HG03457 (cell line): ENCODE measurements around the gene GHR.

Experiments
- ATAC-seq: cut with Tn5 transposase; IDR thresholded peaks from one replicate; pipeline ENCODE4 v1.9.1; 2021; ENCODE audit warnings: moderate number of reproducible peaks; ENCODE audit not compliant: unreplicated experiment

The GHR gene

DNA sequence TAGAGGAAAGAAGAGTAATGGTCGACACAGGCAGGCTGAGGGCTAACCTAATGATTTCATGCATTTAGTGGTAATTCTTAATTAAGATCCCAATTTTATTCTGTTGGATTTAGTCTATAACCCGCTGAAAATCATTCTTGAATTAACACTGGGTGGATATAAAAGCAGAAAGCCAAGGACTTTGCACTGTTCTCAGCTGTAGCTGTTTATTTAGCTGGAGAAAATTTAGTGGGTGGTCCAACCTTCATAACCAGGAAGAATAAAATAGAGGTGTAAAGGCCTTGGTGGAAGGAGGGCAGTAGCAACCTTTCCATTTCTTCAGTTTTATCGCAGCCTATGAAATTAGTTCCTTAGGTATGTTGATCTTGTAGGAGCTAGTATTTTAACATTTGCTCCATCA lies 92.3 kb downstream of the GHR start:
- no peak for ATAC-seq

DNA sequence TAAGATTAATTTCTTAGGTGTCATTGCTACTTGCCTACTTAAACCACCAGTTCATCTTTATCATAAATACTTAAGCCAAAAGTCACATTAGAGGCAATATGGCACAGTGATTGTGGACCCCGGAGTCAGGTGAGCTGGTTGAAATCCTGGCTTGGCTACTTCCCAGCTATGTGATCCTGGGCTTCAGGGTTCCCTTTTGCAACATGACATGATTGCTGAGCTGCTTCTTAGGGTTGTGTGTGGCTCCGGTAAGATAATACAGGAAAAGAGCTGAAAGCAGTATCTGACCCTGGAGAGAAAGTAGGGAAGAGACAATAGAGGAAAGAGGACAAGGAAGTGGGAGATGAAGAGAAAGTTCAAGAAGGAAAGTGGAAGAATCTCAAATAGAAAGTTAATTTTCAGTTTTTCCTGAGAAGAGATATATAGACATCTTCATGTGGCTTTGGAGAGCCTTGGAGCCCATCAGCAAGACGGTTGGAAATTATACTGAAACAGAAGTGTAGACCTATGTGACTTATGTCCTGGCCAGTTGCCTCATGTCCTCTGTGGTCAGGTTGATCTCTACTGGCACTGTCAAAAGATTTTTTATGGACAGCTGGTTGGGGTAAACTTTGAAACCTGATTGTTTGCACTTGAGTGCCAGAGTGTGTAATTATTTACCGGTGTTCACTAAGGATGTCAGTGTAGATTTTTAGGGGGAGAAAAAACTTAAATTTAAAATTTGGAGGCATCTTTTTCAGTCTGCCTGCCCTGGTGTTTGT lies 93.2 kb downstream of the GHR start:
- ATAC-seq, result no peak

DNA sequence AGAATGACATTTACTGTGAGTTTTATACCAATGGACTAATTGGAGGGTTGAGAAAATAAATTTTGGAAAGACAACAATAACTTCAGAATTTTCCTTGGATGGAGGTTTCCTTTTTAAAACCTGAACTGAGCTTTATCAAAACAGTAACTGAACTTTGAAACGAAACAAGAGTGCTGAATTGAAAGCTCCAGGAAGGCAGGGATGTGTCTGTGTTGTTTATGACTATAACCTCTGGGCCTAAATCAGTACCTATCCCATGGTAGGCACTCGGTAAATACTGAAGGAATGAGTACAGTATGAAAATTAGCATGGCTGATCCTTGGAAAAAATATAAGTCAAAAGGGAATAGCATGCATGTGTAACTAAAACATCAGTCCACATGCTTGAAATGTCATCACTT lies 93.9 kb downstream of the GHR start:
- no peak for ATAC-seq

DNA sequence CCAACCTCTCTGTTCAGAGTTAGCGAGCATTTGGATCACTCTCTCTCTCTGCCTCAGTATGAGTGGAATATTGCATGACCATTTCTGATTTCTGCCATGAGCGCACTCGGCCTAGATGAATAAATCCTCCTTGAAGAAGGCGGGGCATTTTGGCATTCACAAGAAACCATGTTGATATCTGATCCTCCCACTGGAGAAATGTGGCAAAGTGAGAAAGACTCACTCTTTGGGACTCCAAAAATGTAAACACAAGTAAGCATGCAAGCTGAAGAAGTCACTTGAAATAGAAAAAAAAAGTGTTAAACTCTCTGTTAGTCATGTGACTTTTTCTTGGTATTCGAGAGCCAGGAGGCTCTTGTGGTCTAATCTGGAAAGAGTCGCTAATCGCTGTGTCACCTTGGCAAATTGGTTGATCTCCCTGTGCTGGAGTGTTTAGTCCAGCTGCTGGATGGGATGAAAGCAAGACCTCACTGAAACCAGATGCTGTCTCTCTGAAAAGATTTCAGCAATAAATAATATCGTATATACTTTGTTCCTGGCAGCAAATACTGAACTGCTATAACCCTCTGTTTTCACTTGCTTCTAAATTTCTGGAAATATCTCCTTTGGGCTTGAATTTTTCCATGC lies 95.5 kb downstream of the GHR start:
- no peak for ATAC-seq

DNA sequence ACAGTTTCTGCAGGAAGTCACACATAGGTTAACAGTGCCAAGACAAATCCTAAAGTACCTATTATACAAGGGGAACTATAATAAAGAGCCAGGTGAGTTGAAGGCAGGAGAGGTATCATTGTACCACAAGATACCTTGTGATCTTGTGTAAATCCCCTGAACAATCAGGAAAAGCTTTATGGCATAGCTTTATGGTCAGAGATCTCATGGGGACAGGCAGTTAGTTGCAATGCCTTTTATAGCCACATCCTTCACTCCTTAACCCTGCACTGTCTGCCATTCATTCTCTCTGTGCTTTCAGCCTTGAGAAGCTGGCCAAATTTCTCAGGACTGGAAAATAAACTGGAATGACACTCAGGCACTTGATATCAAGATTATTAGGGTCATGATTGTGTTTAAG lies 97.0 kb downstream of the GHR start:
- ATAC-seq, result no peak

DNA sequence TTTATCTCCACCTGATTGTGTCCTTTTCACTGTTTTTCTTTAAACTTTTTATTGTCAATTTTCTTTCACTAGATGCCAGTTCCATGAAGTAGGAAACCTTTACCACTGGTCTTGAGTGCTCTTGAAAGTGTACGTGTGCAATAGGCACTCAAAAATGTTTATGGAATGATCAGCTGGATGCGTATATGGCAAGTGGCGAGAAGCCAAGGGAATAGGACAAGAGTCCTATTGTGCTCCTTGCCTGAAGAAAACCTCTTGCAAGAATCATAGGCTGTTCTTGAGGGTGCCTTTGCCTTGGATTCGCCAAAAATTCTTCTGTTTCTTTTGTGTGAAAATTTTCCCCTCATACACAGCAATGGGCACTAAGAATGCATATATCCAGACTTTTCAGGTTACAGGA lies 97.7 kb downstream of the GHR start:
- no peak for ATAC-seq

DNA sequence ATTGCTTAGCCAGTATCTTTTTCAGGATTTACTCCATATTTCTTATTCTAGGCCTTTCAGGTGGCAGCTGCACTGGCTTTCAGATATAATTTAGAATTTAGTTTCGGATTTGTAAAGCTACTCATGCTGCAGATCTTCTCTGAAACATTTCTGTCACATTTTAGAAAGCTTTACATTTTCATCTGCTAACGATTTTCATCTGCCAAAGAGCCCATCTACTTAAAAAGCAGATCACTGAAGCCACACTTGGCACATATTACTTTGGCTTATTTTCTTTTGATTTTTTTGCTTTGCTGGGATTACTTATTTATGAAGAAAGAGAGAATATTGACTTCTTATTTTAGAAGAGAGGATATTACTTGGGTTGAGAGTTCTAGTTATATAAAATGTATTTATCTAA lies 98.2 kb downstream of the GHR start:
- ATAC-seq, result no peak

DNA sequence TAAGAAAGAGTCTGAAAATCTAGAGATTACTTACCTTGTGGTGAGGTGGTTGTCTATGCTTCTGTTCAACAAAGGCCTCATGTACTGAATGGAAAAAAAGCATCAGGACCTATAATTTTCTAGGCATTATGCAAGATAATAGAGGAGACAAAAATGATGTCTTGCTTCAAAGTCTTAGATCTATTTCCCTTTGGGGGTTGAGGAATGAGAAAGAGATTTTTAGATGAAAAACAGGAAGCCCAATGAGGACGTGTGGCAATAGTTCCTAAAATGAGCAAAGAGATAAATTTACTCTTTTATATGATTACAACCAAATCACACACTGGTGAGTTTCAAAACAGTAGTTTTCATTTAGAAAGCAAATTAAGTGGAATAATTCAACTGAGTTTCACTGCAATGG lies 99.5 kb downstream of the GHR start:
- no peak for ATAC-seq

DNA sequence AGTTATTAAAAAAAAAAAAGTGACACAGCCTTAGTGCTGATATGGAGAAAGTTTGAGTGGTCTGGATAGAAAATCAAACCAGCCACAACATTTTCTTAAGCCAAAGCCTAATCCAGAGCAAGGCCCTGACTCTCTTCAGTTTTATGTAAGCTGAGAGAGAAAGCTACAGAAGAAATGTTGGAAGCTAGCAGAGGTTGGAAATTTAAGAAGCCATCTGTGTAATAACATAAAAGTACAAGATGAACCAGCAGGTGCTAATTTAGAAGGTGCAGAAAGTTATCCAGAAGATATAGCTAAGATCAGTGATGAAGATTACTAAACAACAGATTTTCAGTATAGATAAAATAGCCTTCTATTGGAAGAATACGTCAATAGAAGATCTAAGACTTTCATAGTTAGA lies 102.9 kb downstream of the GHR start:
- ATAC-seq, result no peak

DNA sequence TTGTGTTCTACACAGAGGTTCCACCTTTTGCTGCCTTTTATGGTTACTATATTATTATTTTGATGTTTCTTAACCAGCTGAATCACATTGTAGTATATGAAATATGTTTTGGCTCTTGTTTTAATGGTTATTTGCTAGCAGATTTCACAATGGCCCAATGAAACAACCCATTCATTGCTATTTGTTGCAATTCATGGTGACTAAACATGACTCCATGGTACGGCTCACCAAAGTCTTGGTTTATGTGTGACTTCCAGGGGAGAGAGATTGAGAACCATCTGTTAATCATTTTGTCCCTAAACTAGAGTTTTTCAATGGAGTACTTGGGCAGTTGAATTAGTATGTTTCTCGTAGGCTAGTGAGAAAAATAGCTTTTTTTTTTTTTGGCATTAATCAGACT lies 108.4 kb downstream of the GHR start:
- ATAC-seq, result no peak

DNA sequence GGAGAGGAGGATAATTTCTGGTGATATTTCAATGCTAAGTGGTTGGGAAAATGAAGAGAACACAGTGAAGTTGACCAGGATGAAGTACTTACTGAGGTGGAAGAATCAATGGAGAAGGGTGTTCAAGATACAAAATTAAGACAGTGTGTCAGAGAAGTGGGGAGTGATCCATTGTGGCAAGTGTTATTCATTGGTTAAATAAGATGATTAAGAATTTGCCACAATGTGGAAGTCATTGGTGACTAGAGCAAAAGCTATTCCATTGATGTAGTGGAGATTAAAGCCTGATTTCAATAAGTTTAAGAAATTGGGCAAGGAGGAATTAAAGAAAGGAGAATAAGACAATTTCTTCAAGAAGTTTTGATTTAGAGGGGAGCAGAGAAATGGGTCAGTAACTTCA lies 118.9 kb downstream of the GHR start:
- ATAC-seq, result no peak

DNA sequence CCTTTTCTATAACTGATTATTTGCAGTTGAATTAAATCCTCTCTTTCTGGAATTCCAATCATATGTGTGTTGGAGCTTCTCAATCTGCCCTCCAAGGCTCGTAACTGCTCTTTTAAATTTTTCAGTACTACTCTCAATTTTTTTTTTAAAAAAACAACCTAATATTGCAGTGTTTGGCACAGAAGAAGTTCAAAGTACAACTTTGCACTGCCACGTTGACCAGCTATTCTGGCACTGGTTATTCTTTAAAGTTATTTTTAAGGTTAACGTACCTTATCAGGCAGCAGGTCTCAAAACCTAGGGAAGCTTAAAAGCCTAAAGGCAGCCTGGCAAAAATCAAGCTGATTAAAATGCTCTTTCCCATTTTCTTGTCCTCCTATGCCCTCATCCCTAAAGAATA lies 120.5 kb downstream of the GHR start:
- no peak for ATAC-seq

DNA sequence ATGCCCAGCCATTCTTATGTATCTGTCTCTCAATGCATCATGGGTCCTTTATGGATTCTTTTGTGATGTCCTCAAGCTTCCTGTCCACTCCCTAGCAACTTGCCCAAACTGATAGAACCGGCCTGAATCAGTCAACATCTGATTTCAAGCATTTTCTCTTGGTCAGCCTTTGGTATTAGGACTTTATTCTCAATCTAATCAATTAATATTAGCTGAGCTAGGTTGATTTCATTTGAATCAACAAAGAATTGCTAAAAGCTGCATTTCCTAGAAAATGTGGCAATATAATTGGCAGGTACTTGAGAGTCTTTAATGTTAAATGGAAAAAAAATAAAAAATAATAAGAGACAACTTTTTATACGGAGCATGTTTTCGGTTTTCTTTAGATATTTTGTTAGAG lies 121.8 kb downstream of the GHR start:
- no peak for ATAC-seq

DNA sequence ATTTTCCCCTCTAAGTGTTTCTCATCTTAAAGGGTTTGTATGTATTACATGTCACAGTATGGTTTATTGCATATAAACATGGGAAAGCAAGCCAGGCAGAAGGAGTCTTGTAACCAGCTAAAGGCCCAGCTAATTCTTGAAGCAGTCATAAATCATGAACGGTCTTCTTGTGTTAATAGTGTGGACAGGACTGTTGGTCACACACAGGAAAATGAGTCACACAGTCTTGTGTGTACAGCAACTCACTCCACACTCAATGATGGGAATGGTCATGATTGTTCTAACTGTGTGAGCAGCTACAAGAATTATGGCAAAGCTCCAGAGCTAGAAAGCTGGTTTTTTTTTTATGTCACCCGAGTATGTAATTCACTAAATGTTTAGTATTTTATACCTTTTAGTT lies 123.9 kb downstream of the GHR start:
- ATAC-seq, result no peak

DNA sequence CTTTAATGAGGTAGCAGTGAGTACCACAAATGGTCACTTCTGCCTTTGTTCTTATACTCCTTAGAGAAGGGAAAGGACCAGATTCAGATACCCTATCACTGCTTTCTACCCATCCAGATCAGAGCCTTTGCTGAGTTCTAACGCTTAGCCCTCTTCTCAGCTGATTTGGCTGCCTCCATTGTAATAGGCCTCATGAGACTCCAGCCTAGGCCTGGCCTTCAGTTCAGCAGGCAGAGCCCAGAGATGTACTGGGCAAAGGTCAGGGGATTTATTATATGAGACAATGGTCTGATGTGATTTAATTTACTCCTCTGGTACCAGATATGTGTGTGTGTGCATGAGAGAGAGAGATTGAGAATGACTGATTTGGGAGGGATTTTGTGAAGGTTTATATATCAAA lies 124.7 kb downstream of the GHR start:
- no peak for ATAC-seq

DNA sequence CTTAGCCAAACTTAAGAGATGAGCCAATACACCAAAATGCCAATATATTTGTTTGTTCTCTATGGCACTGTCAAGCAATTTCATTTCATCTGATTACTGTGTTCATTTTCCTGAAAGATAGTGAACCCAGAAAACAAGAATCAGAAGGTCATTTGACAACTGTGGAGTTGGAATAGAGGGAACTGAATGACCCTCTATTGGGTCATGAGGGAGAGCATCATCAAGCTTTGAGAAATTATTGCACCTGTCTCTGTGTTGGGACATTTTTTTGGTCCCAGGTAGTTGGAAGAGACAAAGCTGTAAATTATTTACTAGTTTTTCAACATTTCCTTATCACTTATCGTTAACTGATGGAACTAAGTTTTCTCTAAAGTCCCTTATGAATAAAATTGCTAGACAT lies 129.4 kb downstream of the GHR start:
- no peak for ATAC-seq

DNA sequence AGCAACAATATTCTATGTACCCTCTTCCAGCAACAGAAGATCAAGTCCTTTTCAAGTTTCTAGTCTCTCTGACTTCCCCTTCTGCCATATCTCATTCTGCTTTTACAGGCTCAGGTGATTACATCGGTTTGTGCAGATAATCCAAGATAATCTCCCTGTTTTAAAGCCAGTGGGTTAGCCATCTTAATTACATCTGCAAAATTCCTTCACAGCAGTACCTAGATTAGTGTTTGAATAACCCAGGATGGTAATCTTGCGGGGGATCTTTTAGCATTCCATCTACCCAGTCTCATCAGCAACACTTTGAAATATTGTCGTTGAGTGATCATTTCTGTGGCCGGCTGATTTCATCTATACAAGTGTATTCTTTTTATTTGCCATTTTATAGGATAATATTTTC lies 130.2 kb downstream of the GHR start:
- ATAC-seq, result no peak

DNA sequence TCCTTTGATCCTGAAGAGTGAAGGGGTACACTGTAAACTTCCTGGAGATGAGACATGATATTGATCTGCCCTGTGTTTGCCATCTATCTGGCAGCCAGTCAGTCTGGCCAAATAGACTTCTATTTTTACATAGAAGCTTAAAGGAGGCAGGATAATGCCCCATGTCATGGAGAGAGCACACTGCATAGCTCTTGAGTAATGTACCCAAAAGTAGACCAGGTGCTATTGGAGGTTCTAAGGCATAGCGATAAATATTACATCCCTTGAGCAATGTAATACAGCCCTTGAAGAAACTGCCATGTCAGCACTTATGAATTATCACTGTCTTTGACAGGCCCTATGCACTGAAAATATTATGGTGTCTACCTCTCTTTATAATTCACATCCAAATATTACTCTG lies 131.8 kb downstream of the GHR start:
- ATAC-seq, result no peak

DNA sequence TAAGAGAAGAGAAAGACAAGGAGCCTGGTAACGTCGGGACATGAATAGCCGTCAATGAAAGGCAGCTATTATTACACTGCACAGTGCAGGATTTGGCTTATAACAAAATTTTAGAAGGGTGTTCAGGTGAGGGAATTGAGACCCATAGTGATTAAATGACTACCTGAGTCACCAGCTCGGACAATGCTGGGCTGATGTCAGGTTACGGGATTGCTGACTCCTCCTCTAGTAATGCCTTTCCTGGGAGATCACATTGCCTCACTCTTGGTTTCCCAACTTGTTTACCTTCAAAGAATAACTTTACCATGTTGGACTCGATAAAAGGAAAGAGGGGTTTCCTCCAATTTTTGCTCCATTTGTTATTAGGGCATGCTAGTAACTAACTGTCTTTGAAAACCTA lies 132.6 kb downstream of the GHR start:
- ATAC-seq, result no peak

DNA sequence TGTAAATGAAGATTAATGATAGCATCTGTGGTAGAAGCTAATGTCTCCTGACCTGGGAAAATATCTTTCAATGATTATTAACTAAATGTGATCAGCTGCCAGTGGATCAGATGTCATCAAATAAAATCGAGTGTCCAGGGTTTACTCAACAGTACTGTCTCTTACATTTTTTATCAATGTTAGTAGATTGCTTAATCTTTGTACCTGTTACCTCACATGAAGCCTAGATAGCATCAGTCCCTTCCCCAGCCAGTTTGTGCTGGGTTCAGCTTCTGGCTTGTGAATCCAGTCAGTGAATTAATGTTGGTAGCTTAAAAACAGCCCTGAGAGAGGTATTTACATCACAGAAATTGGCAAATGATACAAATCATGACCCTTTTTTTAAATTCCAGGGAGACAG lies 134.4 kb downstream of the GHR start:
- ATAC-seq, result no peak

DNA sequence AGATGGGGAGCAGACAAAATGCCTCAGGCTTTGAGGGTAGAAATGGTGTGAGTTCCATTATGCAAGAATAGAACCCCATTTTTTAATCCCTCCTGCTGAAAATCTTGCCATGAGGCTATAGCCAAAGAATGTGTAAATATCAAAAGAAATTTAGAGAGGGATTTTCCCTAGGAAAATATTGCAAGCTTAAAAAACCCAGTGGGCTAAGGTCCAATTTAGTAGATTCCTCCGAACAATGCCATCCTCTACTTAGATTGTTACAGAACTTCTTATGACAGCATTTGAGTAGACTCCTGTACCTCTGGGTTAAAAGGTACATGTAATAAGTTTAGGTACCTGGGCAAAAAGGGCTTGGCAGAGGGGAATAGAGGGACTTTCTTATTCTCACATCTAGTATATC lies 138.4 kb downstream of the GHR start:
- no peak for ATAC-seq

DNA sequence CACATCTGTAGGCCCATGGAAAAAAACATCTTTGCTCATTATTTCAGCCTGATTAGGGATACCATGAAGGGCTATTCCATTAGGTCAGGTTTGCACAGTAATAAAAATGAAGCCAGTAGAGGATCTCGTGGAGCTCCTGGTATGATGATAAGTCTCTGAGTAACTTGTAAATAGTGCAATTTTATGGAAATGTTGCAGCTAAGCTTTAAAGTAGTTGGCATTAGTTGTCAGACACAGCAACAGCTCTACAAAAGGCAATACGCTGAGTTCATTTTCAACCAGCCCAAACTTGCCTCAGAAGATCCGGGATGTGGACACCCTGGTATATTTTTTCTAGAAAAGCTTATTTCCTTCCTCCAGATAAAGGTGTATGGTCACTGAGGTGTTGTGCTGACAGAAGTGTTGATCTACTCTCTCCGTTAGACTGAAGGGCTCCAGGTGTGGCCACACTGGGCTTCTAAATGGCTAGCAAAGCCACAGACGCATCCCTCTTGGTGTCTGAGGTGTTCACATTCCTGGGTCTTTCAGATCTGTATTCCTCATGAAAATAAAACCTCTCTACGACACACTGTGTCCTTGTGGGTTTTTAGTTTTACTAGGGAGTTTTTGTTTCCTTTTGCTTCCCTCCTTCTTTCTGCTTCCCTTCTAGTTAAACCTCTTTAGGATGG lies 141.6 kb downstream of the GHR start:
- ATAC-seq, result no peak
